Mucosa of rectum (tissue), 2 donors: Measurements from ENCODE around the gene RIIAD1.
"Not testable (repeated sequence)": the region's sequence is repeated elsewhere in the genome, so short reads cannot be mapped to it uniquely, and the experiment has no call there.

Source experiments
- H3K27ac ChIP-seq, 2 donors: one replicate each; pipeline ENCODE4 v1.7.0; 2013; ENCODE audit warnings: inconsistent platforms in 2 of 2, low read depth in 2 of 2, low read length in 2 of 2
- H3K27me3 ChIP-seq, 2 donors: one replicate each; pipeline ENCODE4 v1.7.0; 2013; ENCODE audit warnings: low read length in 2 of 2; ENCODE audit not compliant: control insufficient read depth in 2 of 2, insufficient read depth in 2 of 2
- H3K36me3 ChIP-seq, 2 donors: one replicate each; pipeline ENCODE4 v1.7.0; 2013; ENCODE audit warnings: low read length in 2 of 2; ENCODE audit not compliant: control insufficient read depth in 2 of 2, insufficient read depth in 2 of 2
- H3K4me1 ChIP-seq, 2 donors: one replicate each; pipeline ENCODE4 v1.7.0; 2013; ENCODE audit warnings: low read length in 2 of 2, mild to moderate bottlenecking in 1 of 2; ENCODE audit not compliant: control insufficient read depth in 2 of 2, insufficient read depth in 2 of 2
- H3K4me3 ChIP-seq, 2 donors: one replicate each; pipeline ENCODE4 v1.7.0; 2013; ENCODE audit warnings: low read length in 2 of 2
- H3K9ac ChIP-seq, 2 donors: one replicate each; pipeline ENCODE4 v1.7.0; 2013; ENCODE audit warnings: low read length in 2 of 2, low read depth in 1 of 2, mild to moderate bottlenecking in 1 of 2
- H3K9me3 ChIP-seq, 2 donors: one replicate each; pipeline ENCODE4 v1.7.0; 2013; ENCODE audit warnings: low read length in 2 of 2; ENCODE audit not compliant: control insufficient read depth in 2 of 2
- donor health status: healthy.
- donor health status: Normal muscosa, but diverticular disease.

RIIAD1 gene

GRCh38 chr1:151762941-151763921, 41.9 kb downstream of the RIIAD1 start, which contains the start of gene MRPL9:
TSS of gene MRPL9 (minus strand) at chr1:151763496. CDS start at chr1:151763479, 17 bp downstream.
- H3K9me3 ChIP-seq = no peaks in the 10 kb centered on the region
- peak within 1 kb of the TSS; percentile 82 to 85 for H3K9ac ChIP-seq
- H3K27ac ChIP-seq = peak within 1 kb of the TSS; percentile 73 to 83
- peaks cover 5 to 9% of the 10 kb centered on the region in 2 donors for H3K4me1 ChIP-seq
- no peaks in the 10 kb centered on the region for H3K27me3 ChIP-seq
- peaks cover 22 to 34% of the 10 kb centered on the region in 2 donors for H3K36me3 ChIP-seq
- H3K4me3 ChIP-seq = peak within 1 kb of the TSS; percentile 81 to 97

- Histone ChIP-seq H3K4me1 (peaks cover 5 to 9% of the 10 kb centered on the region in 2 donors), H3K9ac (peak overlapping the region; percentile 82 to 85), H3K36me3 (peaks cover 21 to 29% of the 10 kb centered on the region in 2 donors), H3K9me3 (no peaks in the 10 kb centered on the region), H3K4me3 (peak overlapping the region; percentile 81 to 97), H3K27me3 (no peaks in the 10 kb centered on the region), H3K27ac (peak overlapping the region; percentile 73 to 83)
Measured at GRCh38 chr1:151763990-151764389, 42.7 kb downstream of the RIIAD1 start.

DNA sequence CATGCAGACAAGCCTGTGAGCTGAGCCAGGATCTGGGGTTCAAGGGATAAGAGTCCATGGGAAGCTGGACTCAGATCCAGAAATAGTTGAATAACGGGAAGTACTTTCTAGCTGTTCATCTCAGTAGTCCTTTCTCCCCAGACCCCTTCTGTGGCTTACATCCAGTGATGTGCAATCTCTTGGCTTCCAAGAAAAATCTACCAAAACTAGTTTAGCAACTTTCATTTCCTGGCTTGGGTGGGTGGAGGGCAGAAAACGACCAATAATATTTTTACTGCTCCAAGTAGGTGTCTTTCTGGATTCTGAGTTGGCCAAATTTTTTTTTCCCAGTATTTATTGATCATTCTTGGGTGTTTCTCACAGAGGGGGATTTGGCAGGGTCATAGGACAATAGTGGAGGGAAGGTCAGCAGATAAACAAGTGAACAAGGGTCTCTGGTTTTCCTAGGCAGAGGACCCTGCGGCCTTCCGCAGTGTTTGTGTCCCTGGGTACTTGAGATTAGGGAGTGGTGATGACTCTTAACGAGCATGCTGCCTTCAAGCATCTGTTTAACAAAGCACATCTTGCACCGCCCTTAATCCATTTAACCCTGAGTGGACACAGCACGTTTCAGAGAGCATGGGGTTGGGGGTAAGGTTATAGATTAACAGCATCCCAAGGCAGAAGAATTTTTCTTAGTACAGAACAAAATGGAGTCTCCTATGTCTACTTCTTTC, 47.2 kb downstream of the RIIAD1 start:
- H3K27ac ChIP-seq = not testable (repeated sequence)

GRCh38 chr1:151769270-151769669, 47.9 kb downstream of the RIIAD1 start:
- H3K4me3 ChIP-seq, H3K4me1 ChIP-seq, H3K36me3 ChIP-seq, H3K27me3 ChIP-seq, H3K9me3 ChIP-seq, H3K9ac ChIP-seq, H3K27ac ChIP-seq: not testable (repeated sequence)

More for the DNA sequence above, 47.2 kb downstream of the RIIAD1 start:
- H3K4me3 ChIP-seq, H3K36me3 ChIP-seq, H3K4me1 ChIP-seq, H3K9me3 ChIP-seq, H3K27me3 ChIP-seq, H3K9ac ChIP-seq: not testable (repeated sequence)

DNA sequence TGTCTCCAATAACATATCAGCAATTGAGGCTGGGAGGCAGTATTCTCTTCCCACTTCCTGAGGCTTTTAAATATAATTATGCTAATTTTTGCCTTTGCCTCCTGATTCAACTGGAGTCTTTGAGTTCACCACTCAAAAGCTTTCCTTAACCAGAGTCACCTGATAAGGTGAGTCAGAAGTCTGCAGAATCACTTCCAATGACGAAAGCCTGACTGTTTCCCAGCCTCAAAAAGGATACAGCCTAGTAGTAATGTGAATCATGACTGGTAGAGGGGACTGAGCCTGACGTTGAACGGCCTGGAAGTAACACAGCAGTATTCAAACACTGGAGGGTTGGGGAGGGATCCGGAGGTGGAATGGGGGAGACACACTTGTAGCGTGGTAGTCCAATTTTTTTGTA, 52.4 kb downstream of the RIIAD1 start:
- no peak overlapping the region for H3K4me3 ChIP-seq
- no peaks in the 10 kb centered on the region for H3K9me3 ChIP-seq
- no peak overlapping the region for H3K9ac ChIP-seq
- H3K27me3 ChIP-seq = no peaks in the 10 kb centered on the region
- H3K4me1 ChIP-seq = no peaks in the 10 kb centered on the region
- H3K27ac ChIP-seq = no peak overlapping the region
- peaks cover 0 to 21% of the 10 kb centered on the region in 2 donors for H3K36me3 ChIP-seq

DNA sequence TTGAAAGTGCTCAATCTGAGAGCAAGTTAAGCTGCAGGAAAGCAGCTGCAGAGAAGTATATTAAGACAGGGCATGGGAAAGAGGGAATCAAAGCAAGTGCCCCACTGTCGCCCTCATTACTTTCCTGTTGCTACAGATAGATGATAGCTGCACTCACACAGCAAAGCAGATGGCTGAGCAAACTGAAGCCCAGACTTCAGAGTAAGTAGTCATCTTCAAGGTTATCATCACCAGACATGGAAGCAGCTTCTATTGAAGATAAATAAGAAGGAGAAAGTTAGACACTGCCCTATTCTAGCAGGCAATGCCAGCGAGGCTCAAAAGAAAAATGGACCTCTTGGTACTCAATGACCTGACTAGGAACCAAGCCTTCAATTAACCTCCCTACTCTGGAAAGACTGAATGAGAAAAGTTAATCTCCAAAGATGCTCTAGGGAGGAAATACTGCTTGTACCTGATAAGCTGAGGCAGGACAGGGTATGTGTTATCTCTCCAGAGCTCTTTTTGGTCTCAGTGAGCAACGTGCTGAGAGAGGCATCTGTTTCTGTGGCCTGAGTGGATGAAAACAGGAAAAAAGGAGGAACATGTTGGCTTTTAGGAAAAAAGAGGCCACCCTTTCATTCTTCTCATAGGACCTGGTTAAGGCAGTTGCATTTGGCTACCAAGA, 53.1 kb downstream of the RIIAD1 start:
- H3K36me3 ChIP-seq = peaks cover 0 to 21% of the 10 kb centered on the region in 2 donors
- no peaks in the 10 kb centered on the region for H3K9me3 ChIP-seq
- no peaks in the 10 kb centered on the region for H3K27me3 ChIP-seq
- H3K27ac ChIP-seq = no peak overlapping the region
- H3K4me3 ChIP-seq = no peak overlapping the region
- H3K9ac ChIP-seq = no peak overlapping the region
- no peaks in the 10 kb centered on the region for H3K4me1 ChIP-seq

DNA sequence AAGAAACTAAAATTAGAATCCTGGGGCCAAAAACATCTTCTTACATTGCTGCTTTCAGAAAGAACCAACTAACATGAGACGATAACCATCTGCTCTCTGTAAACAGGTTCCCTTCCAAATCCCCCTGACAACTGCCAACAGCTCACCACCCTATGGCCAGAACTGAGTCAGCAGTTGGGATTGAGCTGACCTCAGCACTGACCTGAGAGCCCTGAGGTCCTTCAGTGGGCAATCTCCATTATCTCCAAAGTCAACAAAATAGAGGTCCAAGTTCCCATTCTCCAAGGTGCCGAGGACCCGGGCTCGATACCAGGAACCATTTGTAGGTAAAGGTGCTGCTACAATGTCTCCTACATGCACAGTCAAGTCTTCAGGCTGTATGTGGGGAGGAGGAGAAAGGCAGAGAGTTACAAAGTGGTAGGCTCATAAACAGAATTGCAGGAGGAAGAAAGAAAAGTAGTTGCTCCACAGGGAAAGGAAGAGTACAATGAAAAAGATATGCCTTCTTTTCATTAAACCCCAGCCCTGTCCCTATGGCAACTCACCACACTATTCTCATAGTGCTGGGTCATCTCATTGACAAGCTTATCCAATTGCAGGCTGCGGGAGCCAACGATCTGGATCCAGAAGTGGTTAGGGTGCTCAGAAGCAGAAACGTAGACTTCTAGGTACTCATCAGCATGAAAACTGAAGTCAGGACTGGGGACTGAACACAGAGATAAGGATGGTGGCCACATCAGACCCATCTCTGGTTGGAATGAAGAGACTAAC, 54.8 kb downstream of the RIIAD1 start:
- Histone ChIP-seq H3K9me3 (no peaks in the 10 kb centered on the region), H3K4me3 (no peak overlapping the region), H3K36me3 (peaks cover 0 to 24% of the 10 kb centered on the region in 2 donors), H3K27me3 (no peaks in the 10 kb centered on the region), H3K4me1 (no peaks in the 10 kb centered on the region), H3K9ac (no peak overlapping the region), H3K27ac (no peak overlapping the region)

DNA sequence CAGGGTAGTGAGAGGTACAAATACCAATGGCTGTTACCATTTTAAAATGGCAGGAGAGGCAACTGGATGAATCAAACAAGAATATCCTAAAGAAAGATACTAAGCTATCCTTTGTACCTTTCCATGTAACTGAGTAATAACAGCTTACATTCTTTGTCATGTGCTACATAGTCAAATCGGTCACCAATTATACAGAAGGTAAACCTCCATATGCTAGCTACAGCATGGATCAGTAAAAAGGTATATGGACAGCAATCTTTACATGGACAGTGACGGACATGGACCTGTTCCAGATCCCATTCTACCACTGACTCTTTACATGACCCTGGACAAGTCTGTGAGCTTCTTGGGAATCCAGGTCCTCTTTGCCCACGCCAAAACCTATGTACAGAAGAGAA, 55.3 kb downstream of the RIIAD1 start:
- H3K27ac ChIP-seq = no peak overlapping the region
- no peaks in the 10 kb centered on the region for H3K9me3 ChIP-seq
- no peaks in the 10 kb centered on the region for H3K27me3 ChIP-seq
- H3K9ac ChIP-seq = no peak overlapping the region
- no peaks in the 10 kb centered on the region for H3K4me1 ChIP-seq
- no peak overlapping the region for H3K4me3 ChIP-seq
- H3K36me3 ChIP-seq = peaks cover 0 to 24% of the 10 kb centered on the region in 2 donors

- H3K27me3 ChIP-seq = no peaks in the 10 kb centered on the region
- H3K36me3 ChIP-seq = peaks cover 0 to 24% of the 10 kb centered on the region in 2 donors
- no peak overlapping the region for H3K4me3 ChIP-seq
- no peaks in the 10 kb centered on the region for H3K4me1 ChIP-seq
- H3K9me3 ChIP-seq = no peaks in the 10 kb centered on the region
- no peak overlapping the region for H3K9ac ChIP-seq
- no peak overlapping the region for H3K27ac ChIP-seq
Measured at GRCh38 chr1:151777317-151777716, 56.0 kb downstream of the RIIAD1 start.
